ENCODE data around the gene FAM72B.
"Not testable (repeated sequence)": the region's sequence is repeated elsewhere in the genome, so short reads cannot be mapped to it uniquely, and the experiment has no call there.

Gene FAM72B

DNA sequence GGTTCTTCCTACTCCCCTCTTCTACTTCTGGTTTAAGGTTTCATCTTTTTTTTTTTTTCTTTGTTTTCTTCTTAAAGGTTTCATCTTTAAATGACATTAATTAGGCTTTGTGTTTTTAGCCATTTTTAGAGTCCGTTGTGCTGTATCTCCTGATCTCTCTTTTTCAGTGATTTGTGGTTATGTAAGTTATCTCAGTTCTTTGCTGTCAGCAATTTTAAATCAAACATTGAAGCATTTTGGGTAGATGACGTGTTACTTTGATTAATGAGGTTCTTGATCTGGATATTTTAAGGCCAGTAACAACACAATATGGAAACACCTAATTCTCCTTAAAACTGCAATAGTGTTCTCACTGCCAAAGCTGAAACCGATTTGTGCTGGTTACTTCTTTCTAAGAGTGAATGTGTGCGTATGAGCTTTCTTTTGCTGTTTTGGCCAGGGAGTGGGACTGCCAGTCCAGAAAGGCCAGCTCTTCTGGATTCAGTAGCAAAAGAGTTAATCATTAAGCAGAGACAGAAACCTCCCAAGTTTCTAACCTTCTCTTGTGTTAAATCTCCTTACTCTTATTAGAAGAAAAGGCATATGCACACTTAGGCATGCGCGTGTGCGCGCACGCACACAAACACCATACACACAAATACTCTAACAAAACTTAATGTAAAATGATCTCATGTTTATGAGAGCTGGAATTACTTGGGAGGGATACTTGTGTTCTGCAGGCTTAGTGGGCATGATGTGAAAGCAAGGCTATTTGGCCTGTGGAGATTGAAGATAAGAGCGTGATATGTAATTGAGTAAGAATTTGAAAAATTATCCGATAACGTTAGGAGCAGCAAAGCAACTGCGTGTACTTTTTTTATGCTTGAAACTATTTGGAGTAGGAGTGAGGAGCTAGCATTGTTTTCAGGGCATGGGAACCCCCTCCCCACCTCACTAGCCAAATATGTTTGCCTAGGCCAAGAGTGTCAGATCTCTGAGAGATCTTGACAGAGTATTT is 17.1 kb upstream of the FAM72B start:
- DNase-seq (ENCODE audit: low read depth in 3 of 3, low spot score in 1 of 3), result not testable (repeated sequence)

DNA sequence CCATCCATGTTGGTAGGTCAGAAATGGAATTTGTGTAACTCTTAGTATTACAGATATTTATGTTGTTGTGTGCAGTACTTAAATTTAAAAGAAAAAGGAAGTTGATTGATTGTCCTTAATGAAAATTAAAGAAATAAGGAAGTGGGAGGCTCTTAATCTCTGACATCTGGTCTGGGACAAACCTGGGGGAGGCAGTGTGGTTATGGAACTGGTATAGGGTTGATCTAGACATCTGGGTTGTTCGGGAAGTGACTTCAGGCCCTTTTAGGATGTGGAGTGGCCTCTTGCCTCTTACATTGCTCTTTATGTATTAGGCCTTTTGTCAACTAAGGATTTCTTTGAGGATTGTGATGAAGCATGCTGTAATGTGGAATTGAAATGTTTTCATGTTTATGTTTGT is 16.1 kb upstream of the FAM72B start:
- DNase-seq (ENCODE audit: low read depth in 3 of 3, low spot score in 1 of 3), result not testable (repeated sequence)

DNA sequence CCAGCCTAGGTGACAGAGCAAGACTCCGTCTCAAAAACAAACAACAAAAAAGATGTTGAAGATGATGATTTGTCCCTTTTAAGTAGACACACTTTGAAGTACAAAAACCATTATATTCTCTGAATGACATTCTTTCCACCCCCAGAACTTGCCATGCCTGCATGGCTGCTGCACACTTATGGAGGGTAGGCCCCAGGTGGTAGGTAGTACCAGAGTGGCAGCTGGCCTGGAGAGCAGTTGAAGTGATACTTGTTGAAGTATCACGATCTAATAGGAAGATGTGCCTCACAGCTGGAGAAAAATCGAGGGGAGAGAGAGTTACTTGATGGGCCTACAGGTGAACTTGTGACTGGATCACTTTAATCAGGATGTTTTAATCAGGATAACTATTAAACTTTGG is 15.6 kb upstream of the FAM72B start:
- not testable (repeated sequence) for DNase-seq (ENCODE audit: low read depth in 3 of 3, low spot score in 1 of 3)

DNA sequence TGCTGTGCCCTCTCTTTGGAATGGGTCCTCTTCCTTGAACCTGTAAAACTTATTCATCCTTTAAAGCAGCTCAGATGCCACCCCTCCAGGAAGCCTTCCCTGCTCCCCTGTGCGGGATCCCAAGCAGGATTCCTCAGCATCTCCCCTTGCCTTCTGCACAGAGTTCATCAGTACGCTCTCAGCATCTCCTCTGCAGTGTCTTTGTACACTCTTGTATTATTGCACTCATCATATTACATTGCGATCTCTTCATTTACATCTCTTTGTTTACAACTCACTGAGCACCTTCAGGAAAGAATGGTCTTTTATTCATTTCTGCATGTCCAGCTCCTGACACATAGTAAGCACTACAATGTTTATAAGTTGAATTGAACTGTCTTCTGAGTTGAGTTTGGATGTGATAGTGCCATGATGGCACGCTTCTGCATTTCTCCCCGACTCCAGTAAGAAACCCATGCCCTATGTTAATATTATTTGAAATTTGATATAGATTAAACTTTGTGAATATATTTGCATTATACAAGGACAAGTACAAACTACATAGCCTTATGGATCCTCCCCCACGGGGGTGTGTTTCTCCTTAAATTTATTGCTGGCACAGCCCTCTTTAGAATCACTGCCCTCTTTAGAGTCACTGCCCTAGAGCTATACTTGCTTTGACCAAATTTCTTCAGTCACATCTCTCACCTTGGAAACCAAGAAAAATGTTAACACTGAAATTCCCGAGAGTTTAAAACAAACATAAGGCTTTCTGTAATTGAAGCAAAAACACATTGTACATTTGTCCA is 13.1 kb upstream of the FAM72B start:
- DNase-seq (ENCODE audit: low read depth in 3 of 3, low spot score in 1 of 3), result not testable (repeated sequence)

DNA sequence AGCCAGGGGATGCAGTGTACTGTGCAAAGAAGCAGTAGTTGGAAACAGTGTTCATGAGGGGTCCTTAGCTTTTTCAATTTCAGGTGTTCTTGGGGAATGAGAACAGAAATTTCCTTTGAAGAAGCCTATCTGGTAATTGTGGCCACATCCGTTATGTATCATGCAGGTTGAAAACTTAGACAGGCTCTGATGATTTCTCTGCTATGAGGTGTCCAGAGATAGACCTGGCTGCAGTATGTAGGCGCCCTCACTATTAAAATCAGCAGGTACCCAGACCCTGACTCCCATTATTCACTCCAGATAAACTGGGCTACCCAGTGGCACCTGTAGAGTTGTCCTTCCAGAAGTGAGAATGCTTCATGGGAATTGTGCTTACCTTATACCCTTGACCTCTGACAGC is 8.4 kb upstream of the FAM72B start:
- not testable (repeated sequence) for DNase-seq (ENCODE audit: low read depth in 3 of 3, low spot score in 1 of 3)

DNA sequence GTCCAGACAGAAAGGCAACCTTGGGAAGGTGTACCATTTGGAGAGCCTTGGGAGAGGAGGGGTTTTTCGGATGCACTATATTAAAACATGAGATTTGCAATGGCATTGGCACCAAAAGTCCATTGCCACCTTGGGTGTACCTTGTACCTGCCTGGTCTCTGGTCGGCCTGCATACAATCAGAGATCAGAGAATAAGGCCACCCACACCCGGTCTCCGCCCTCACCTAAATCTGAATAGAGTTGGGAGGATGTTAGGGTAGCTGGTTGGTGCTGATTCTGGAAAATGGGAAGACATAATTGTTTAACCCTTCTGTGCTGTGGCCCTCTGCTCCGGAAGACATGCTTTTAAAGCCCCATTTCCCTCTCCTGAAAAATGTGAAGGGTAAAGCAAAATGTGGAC is 3.8 kb upstream of the FAM72B start:
- DNase-seq (ENCODE audit: low read depth in 3 of 3, low spot score in 1 of 3), result not testable (repeated sequence)

DNA sequence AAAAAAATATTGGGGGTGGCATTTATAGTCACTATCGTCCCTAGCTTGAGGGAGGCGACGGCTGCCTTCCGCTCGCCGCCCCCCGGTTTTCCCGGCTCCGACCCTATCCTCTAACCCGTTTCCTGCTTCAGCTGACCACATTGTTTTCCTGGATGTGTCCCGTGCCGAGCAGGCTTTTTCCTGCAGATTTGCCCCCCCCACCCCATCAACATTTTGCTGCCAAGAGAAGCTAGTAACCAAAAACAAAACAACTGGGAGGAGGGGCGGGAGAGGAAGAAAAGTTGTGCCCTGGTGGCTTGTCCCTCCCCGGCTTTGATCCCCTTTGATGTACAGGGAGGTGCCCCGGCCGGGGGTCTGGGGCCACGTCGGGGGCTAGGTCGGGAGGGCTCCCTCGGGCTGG is 2.1 kb upstream of the FAM72B start:
- not testable (repeated sequence) for DNase-seq (ENCODE audit: low read depth in 3 of 3, low spot score in 1 of 3)

DNA sequence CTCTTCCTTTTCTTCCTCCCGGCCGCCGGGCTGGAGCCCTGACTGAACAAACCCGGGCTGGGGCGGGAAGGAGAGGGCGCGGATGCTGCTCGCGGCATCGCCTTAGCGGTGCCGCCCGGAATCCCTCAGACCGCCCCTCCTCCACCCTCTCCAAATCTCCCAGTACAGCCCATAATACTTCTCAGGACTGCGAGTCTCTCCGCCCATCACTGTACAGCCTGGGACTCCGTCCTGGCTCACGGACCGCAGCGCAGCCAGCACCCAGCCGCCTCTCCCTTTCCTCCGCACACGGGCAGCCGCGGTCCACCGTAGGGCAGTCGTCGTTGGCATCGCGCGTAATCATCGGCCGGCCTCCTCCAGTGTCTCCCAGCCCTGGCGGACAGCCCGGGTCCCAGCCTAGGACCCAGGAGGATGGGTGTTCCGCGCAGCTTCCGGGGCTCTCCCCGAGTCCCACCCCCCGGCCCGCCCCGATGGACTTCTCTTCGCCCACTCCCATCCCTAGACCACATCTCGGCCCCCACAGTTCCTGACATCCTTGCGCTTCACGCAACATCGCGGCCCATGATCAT is 1.1 kb upstream of the FAM72B start:
- DNase-seq (ENCODE audit: low read depth in 3 of 3, low spot score in 1 of 3), result not testable (repeated sequence)

DNA sequence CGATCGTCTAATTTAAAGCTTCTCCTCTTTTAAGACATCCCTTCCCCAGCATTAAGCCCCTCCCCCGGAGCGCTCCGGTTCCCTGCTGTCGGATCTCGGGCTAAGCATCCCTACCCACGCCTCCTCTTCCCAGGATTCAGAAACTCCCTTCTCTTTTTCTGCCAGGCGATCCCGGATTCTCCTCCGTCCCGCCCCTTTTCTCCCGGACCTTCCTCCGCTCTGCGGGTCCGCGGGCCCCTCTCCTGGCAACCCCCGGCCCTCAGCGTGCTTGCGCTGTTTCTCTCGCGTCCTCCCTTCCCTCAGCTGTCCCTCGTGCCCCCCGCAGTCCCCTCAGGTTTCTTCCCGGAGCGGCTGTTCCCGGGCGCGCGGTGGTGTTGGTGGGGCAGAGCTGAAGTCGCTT is 273 bp downstream of the FAM72B start:
- DNase-seq (ENCODE audit: low read depth in 3 of 3, low spot score in 1 of 3), result not testable (repeated sequence)

DNA sequence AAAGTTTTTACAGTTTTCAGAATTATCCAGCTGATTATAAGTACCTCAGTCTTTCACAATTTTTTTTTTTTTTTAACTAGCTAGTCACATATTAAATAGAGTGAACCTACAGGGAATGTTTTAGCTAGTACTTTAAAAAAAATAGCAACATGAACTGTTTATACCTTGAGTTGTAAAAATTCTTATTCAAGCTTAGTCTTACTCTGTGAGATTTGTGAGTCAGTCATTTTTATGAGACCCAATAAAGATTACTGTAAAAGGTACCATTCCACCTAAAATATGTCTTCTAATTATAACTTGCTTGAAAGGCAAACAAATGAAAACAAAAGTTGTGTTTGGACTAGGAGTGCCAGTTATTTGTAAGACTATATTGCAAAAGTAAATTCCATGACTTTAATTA is 5.9 kb downstream of the FAM72B start:
- not testable (repeated sequence) for DNase-seq (ENCODE audit: low read depth in 3 of 3, low spot score in 1 of 3)

DNA sequence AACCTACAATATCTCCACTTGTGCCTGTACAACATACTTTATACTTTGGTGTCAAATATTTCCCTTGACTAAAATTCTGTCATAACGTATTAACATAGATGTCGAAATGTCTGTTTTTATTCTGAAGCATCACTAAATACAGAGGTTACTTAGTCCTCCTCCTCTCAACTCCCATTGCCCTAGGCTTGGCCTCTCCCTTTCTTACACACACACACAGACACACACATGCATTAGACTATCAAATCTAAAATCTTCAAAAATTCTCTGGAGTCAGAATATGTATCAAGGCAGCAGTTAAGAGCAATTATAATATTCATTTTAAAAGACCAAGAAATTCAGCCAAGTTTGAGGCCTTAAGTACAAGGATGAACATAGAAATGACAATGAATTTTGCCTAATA is 7.5 kb downstream of the FAM72B start:
- not testable (repeated sequence) for DNase-seq (ENCODE audit: low read depth in 3 of 3, low spot score in 1 of 3)

DNA sequence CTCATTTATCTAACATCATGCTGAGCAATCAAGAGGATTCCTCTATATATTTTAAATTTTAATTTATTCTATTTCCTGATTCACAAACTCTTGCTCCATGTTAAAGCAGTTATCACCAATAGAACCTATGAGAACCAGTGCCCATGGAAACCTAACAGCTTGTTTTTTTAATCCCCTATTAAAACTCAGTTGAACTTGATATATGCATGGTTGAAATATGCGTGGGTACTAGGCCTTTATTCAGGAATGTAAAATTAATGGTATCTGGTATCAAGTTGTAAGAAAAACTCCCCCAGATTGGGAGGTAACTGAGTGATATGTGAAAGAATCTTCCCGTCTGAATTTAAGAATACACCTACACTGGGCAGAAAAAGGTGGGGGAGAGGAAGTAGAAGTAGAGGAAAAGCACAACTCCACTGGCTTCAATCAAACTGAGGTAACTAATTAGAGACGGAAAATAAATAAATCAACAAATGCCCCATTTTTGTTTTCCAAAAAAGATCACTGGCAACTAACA is 15.9 kb downstream of the FAM72B start:
- not testable (repeated sequence) for DNase-seq (ENCODE audit: low read depth in 3 of 3, low spot score in 1 of 3)

DNA sequence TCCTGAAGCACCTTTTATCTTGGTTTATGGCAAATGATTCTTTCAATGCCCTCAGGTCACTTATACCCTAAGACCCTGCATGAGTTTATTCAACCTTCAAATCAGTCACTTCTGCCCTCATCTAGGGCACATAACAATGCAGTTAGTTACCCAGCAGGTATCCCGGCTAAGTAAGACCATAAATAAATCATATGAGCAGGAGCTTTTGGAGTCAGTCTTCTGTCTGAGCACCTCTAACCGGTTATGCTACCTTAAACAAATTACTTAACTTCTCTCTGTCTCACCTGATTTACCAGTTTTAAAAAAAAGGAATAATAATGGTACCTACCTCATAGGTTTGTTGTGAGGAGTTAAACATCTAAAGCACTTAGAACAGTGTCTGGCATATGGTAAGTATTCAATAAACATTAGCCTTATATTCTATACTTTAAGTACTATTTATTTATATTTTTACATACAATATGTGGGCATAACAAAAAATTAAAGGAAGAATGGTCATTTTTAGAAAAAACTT is 16.9 kb downstream of the FAM72B start:
- not testable (repeated sequence) for DNase-seq (ENCODE audit: low read depth in 3 of 3, low spot score in 1 of 3)

DNA sequence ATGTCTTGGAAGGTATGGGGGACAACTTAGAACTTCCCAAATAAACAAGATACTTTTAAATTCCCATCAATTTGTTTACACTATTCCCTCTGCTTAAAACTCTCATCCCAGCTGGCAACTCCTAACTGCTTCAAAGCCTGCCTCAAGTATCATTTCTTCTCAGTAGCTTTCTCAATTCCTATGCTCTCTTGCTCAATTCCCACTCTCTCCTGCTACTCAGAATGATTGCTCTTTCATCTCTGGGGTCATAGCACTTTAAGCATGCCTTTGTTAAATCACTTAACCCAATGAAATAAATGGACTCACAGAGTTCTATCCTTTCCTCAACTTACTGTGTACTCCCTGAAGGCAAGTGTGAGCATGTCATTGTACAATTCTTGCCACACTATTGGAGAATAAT is 18.8 kb downstream of the FAM72B start:
- DNase-seq (ENCODE audit: low read depth in 3 of 3, low spot score in 1 of 3), result not testable (repeated sequence)

DNA sequence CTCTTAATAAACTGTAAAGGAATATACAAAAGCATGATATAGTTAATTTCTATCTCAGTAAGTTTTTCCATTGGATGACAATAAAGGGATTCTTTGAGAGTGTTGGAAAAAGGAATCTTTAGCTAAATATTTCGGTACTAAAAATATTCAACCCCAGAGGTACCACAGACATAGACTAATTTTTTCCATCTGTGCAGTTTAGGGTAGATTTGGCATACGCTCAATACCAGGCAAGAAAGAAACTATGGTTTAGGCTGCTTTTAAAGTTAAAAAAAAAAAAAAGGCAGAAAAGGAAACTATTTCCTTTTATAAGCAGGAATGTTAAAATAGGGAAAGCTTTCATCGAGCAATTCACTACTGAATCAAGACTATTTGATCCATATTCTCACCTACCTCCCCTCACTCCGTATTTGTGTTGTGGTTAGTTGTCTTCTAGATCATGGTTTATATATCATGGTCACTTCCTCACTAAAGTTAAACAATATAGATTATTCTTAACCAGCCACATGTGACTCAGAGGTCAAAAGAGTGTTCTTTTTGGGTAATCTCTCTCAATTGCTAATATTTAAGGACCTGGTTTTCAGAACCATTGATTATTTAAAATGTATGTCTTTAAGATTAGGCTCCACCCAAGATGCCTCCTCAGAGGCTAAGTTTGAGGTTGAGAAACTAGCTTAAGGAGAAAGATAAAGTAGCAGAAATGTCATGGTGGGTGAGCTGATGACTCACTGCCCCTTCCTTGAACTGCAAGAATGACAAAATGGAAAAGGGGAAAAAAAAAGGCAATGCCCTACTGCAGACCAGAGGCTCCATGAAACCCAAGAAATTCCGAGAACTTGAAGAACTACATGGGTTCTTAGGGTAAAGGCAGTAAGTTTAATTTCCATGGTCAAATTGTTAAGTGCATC is 20.0 kb downstream of the FAM72B start:
- not testable (repeated sequence) for DNase-seq (ENCODE audit: low read depth in 3 of 3, low spot score in 1 of 3)

DNA sequence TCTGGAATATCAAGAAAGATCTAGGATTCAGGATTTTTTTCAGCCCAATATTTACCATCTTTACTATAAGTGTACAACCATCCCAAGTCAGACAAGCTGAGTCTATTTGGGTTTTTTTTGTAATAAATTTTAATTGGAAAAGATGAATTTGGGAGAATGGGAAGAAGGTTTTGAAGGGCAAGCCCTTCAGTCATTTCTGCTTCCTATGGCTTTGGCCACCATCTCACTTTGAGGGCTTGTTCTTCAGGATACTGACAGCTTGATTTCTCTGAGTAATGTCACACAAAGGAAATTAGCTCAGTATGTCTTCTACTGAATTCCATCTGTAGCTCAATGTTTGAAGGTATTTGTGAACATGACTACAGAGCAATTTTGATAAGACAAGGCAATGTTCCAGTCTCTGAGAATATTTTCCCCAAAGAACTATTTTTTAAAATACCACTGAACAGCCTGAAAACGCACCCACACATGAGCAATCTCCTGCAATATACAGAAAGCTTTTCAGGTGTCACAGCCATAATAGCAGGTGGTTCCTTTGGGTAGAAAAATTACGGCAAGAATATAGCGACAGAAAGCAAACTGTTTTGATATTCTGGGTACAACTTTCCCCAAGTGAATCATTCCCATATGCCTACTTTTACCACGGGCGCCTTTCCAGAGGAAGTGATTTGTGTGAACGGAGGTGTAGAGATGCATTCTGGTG is 22.8 kb downstream of the FAM72B start:
- not testable (repeated sequence) for DNase-seq (ENCODE audit: low read depth in 3 of 3, low spot score in 1 of 3)

DNA sequence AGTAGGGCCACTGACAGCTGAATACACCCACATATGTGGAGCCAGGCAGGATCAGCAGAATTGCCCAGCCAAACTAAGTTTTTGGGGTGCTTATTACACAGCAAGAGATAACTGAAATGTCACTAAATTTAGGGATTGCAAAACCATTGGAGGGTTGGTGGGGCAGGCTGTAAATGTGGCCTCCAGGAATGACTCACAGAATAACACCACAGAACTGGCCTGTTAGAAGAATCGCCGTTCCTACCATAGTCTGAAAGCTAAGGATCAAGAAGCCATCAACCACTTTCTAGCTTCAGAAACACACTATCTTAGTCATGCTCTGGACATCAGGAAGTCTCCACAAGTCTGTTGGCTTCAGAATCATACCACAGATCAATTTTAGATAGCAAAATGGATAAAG is 24.0 kb downstream of the FAM72B start:
- not testable (repeated sequence) for DNase-seq (ENCODE audit: low read depth in 3 of 3, low spot score in 1 of 3)

DNA sequence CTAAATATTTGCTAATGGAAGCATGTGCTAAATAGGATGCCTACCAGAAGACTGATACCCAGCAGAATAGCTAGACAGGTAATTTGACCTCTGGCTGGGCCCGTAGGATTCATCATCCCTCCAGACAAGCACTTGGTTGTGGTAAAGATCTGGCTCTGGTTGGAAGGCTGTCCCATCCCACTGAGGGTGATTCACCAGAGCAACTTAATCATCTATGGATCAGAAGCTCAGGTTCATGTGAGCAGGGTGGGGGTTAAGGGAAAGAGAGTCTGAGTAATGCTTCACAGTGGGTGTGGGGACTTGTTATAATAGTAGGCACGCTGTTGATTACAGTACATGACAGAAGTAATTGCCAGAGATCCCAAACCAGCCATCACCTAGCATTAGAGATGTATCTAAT is 26.5 kb downstream of the FAM72B start:
- DNase-seq (ENCODE audit: low read depth in 3 of 3, low spot score in 1 of 3), result not testable (repeated sequence)

DNA sequence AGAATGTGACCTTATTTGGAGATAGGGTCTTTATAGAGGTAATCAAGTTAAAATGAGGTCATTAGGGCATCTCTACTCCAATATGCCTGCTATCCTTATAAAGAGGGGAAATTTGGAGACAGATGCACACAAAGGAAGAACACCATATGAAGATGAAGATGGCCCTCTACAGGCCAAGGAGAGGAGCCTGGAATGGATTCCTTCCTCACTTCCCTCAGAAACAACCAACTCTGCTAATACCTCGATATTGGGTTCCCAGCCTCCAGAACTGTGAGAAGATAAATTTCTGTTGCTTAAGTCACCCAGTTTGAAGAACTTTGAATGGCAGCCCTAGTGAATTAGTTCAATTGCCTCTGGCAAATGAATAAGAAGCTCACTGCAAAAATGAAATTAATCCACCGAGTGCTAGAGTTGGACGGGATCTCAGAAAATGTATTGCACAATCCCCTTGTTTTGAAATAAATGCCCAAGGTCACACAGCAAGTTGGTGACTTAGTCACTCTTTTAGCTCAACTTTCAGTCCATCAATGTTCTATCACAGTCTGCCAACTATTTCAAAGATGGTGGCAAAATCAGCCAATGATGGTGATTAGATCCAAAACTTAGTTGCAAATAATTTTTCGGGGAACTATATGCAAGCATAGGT is 27.1 kb downstream of the FAM72B start:
- not testable (repeated sequence) for DNase-seq (ENCODE audit: low read depth in 3 of 3, low spot score in 1 of 3)
